AG08395 (cell line): ENCODE results near the gene CDKN1A.
A peak's percentile ranks its signal among the peaks of the same experiment; 100 is the strongest.

Experiments used
- DNase-seq: peaks from one replicate; pipeline ENCODE4 v3.0.0; 2012; ENCODE audit warnings: mixed read lengths, low spot score

Gene CDKN1A

DNA sequence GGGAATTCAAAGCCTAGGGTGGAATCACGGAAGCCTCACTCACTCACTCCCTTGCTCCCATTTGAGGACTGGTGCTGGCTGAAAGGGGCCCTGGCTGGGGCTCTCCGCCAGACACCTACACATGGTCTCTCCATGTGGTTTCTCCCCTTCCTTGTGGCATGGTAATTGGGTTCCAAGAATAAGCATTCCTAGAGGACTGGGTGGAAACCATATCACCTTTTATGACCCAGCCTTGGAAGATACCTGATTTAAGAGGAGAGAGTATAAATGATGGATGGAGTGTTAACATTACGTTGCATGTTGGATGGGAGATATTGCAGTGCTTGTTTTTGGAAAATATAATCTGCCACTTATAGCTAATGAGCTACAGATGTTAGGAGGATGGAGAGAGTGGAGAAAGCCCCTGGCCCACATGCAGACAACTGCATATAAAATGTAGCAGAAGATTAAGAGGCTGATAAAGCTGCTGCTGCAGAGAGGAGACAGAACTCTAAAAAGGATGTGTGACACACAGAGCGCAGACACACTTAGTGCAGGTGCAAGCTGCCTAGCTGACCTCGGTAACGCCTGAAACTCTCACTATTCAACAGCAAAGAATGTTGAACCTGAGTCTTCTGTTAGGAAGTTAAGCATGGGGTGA lies 23.3 kb upstream of the CDKN1A start:
- DNase-seq = no peak

DNA sequence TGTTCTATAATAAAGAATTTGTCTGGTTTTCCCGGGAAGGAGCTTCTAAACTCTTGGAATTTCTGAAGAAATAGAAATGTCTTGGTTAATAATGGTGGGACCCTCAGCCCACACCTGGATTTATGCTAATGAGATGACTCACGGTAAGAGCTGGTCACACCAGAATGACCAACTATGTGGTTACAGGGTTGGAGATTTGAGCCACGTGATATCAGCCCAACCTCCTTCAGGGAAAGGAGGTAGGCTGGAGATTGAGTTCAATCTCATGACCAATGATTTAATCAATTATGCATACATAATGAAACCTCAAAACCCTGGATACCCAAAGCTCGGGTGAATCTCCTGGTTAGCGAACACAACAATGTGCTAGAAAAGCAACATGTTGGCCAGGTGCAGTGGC lies 22.1 kb upstream of the CDKN1A start:
- no peak for DNase-seq

DNA sequence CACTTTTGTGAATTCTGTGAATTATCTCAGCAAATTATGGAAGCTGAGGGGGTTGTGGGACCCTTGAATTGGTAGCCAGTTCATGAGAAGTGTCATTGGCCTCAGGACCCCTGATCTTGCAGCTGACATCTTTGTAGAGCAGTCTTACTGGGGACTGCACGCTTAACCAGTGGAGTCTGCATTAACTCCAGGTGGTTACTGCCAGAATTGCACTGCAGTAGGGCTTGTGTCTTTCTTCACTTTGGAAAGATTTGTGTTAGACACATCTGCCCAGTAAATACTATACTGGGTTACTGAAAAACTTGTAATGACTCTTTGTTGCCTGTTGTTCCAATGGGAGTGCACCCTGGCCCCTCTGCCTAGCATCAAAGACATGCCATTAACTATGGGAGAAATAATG lies 21.2 kb upstream of the CDKN1A start:
- no peak for DNase-seq

DNA sequence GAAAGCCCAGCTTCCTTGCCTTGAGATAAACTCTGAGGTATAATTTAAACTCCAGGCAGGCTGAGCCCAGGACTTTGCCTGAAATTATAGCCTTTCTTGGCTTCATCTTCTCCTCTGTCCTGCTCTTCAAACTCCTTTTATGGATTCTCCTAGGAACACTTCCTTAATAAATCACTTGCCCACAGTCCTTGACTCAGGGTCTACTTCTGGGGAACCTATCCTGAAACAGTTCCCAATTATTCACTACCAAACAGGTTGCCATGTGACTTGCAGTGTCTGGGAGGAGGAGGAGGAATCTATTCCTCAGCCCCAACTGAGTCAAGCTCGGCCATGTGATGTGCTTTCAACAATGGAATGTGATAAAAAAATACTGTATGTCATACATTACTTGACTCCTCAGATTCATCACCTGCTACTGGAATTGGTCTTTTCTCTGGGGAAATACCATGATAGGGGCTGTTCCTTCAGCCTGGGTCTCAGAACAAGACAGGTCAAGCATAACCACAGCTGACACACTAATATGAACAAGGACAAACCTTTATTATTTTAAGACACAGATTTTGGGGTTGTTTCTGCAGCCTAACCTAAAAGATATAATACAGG lies 20.5 kb upstream of the CDKN1A start:
- DNase-seq = peak; percentile 71

DNA sequence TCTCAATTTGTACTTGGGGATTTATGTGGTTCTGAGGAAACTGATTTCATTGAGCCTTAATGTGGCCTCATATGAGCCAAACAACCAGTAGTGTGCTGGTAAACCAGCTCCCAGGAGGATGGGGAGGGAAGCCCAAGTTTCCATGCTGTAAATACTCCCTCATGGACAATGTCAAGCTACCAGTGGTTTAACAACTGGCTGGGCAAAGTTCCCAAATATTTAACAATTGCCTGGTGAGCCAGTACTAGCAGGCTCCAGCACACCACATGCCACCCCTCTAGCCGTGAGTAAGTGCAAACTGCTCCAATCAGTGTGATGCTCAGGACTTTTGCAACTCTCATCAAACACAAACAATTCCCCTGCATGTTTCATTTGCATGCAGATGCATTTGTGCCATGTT lies 19.2 kb upstream of the CDKN1A start:
- peak; percentile 93 for DNase-seq

DNA sequence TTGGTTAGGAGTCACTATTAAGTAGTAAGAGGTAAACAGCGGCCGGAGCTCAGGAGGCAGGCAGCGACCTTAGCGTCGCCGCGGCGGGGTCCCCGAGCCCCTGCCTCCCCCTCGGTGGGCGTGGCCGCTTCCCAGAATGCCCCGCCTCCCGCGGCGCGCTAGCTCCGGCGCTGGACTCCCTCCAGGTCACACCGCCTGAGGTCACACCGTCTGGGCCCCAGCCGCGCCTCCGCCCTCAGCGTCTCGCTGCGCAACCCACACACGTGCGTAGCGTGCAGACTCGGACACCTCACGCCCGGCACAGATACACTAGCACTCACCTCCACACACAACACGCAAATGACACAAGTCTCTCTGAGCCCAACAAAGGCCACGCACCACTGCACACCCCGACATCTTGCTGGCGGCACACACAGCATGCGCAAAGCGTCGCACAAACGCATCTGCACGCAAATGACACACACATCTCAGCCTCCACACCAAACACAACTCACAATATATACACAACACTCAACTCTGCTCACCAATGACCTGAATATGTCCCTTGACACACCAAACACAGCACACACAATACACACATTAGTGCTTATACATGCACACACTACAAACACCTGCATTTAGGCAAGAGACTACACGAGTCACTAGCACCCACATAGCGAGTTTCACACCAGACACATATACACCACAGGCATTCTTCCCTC lies 17.6 kb upstream of the CDKN1A start:
- DNase-seq = peak; percentile 36

DNA sequence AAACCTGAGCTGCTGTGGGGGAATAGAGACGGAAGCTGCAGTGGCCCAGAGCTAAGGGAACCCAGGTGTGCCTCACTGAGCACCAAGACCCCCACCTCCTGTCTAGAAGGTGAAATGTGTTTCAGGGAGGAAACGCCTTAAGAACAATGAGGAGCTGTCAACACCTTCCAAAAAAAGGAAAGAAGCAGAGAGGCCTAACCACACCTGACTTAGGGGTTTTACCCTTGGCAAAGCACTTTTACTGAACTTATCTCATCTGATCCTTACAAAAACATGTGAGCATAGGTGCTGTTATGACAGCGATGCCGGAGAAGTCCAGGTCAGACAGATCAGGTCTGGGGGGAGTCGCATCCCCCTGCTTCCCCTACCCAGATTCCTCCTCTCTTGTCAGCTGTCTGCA lies 16.1 kb upstream of the CDKN1A start:
- no peak for DNase-seq

DNA sequence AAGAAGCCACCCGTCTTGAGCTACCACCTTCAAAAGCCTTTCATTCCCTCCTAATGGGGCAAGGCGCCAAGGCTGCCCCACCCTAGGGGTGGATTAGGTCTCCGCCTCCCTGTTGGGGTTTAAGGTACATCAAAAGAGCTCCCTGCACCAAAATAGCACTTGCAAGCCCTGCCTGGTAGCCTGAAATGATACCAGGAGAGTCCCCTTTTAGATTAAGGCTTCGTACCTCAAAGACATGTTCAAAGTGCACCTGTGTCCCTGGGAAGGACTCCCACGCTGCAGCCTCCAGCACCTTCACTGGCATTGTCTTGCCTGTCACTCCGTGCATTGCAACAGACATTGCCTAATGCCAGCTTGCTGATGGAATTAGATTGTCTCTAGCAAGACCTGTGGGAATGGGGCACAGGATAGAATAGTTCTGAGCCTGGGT lies 15.7 kb upstream of the CDKN1A start:
- no peak for DNase-seq

DNA sequence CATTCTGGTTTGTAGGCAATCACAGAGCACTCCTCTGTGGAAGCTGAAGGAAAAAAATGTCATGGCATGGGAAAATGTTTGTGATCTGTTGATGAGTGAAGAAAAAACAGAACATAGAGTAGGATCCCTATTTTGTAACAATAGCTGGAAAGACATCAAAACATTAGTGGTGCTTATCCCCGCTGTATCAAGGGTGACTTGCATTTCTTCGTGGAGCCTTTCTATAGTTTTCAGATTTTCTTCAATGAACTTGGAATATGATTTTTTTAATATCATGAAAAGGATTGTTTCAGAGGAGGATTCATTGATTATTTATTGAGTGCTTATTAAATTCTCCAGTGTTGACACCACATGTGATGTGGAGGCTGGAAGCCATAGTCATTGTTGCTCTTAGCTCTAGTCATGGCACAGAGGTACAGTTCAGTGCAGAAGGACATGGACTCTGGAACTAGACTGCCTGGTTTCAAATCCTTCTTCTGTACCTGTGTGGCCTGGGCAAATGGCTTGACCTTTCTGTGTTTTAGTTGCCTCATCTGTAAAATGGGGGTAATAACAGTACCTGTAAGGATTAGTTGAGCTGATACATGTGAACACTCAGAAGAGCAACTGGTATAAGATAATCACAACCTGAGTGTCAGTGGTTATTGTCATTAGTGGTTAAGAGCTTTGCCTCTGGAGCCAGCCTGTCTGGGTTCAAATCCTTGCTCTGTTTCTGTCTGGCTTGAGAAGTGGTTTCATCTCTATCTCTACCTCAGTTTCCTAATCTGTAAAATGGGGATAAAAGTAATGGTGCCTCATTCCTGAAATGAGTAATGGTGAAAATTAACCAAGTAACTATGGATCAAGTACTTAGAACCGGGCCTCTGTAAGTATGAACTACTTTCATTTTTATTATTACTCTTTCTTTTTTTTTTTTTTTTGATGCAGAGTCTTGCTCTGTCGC lies 14.7 kb upstream of the CDKN1A start:
- no peak for DNase-seq

DNA sequence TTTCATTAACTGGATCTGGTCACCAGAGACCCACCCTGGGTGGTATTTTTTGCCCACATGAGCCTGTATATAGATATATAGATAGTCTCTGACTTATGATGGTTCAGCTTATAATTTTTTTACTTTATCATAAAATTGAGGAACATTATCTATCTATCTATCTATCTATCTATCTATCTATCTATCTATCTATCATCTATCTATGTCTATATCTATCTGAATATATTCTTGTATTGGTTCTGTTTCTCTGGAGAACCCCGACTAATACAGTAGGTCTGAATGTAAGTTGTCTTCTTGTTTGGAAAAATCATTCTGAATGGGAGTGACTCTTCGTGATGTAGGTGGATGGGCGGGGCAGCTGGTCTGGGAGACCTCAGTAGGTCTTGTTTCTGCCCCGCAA lies 13.3 kb upstream of the CDKN1A start:
- DNase-seq = no peak

DNA sequence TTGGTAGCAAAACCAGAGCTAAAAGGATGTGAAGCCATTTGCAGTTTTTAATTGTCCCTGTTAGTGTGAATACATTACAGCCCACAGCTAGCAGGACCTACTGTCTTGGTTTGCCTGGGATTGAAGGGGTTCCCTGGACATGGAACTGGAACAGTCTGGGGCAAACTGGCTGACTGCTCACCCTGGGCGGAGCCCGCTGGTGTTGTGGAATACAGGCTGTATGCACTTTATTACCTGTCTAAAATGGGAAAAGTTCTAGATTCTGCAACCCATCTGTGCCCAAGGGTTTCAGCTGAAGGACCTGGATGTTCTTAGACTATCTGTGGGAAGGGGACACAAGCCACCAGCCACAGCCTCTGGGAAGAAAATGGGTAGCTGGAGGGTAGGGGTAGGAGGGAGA lies 12.2 kb upstream of the CDKN1A start:
- no peak for DNase-seq

DNA sequence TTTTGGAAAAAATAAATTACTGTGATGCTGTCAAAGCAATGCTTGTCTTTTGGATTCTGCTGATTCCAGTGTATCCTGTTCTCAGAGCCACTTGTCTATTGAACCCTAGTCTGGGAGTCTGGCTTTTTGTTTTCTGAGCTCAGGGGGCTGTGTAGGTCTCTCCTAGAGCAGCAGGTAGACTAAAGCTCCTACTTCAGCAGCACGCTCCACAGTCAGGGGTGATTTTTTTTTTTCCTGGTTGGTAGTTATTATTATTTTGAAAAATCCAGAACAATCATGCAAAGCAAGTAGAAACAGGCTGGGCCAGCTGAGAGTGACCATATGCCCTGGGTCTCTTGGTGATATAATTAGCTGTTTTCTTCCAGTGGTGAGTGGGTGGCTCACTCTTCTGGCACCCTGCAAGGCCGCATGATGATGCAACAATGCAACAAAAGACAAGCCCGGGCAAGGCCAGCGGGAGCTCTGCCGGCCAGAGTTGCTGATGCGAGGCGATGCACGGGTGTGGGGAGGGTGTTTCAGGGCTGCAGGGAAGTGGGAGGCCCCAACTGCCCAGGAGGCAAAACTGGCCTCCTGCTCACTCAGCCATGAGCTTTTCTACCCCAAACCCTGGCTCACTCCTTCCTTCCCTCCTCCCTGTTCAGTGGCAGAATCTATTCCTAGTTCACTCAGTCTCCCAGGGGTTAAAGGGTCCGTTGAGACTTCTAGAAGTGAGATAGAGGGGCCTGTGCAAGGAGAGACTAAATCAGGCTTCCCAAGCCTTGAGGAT lies 11.5 kb upstream of the CDKN1A start:
- DNase-seq = peak; percentile 93

DNA sequence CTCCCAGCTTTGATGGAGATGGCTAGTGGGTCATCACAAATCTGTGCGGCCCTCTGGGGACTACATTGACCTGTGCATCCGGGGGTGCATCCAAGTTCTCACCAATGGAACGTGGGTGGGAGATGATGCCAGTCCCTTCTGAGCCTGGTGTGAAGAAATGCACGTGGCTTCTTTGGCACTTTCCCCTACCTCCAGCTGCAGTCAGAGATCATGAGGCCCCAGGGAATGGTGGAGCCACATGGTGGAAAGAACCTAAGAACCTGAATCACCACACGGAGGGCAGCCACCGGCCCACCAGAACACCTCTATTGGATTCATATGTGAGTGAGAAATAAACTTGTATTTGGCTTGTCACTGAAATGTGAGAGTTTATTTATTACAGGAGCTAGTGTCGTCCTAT lies 9.9 kb upstream of the CDKN1A start:
- DNase-seq = no peak

DNA sequence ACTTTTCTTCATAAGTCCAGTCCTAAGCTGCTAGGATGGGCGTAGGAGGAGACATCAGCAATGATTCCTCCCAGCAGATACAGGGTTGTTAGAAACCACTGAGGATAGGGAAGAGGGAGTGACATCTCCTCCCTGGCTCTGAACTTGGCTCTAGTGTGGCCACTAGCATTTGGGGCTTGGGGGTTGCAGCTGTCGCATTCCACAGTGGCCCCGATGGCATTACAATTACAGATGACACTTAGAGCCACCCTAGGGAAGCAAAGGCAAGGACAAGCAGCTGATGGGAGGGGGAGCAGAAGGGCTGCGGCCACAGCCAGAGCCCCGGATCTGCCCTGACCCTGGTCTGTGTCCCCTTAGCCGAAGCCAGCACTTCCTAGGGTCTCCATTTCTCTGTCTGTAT lies 9.5 kb upstream of the CDKN1A start:
- no peak for DNase-seq

DNA sequence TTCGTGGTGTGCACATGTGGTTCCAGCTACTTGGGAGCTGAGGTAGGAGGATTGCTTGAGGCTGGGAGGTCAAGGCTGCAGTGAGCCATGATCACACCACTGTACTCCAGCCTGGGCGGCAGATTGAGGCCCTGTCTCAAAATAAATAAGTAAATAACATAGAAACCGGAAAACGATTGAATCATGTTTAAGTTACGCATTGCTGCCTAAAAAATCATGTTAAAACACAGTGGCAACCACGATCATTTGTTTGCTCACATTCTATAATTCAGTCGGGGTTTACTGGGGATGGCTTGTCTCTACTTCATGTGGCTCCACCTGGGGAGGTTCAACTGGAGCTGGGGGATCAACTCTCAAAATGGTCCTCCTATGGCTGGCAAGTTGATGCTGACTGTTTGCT lies 8.2 kb upstream of the CDKN1A start:
- no peak for DNase-seq

DNA sequence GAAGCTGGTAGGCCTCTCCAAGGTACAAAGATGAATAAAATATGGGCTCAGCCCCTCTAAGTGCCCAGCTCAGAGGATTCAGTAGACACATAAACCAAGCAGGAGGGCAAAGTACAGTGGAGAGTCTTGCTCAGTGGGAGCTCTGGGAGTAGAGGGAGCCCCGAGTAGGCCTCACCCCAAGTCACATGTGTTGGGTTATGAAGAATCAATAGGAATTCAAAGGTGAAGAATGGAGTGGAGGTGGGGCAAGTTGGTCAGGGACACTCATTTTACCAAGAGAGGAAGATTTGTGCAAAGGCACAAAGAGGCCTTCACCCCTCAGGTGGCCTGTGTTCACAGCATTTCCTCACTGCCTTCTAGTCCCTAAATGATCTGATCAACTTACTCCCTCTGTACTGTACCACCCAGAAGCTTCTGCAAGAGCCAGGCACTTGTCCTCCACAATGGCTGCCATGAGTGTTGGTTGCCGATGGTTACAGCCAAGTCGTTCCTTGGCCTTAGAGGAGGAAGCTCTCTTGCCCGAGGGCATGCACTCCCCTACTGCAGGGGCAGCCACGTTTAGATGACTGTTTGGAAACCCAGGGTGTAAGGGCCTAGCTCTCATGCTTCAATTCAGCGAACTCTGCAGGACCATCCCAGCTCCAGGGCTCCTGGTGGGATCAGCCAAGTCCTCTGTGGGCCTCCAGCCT lies 6.7 kb upstream of the CDKN1A start:
- DNase-seq = no peak

DNA sequence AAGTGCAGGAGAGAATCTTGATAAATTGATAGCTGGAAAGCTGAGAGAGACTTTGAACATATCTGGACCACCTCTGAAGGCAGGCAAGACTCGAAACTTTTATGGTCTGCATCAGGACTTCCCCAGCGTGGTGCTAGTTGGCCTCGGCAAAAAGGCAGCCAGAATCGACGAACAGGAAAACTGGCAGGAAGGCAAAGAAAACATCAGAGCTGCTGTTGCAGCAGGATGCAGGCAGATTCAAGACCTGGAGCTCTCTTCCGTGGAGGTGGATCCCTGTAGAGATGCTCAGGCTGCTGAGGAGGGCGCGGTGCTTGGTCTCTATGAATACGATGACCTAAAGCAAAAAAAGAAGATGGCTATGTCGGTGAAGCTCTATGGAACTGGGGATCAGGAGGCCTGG lies 4.6 kb upstream of the CDKN1A start:
- no peak for DNase-seq

DNA sequence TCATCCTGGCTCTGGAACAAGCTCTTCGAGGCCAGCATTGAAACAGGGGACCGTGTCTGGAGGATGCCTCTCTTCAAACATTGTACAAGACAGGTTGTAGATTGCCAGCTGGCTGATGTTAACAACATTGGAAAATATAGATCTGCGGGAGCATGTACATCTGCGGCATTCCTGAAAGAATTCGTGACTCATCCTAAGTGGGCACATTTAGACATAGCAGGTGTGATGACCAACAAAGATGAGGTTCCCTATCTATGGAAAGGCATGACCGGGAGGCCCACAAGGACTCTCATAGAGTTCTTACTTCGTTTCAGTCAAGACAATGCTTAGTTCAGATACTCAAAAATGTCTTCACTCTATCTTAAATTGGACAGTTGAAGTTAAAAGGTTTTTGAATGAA lies 3.6 kb upstream of the CDKN1A start:
- DNase-seq = no peak

DNA sequence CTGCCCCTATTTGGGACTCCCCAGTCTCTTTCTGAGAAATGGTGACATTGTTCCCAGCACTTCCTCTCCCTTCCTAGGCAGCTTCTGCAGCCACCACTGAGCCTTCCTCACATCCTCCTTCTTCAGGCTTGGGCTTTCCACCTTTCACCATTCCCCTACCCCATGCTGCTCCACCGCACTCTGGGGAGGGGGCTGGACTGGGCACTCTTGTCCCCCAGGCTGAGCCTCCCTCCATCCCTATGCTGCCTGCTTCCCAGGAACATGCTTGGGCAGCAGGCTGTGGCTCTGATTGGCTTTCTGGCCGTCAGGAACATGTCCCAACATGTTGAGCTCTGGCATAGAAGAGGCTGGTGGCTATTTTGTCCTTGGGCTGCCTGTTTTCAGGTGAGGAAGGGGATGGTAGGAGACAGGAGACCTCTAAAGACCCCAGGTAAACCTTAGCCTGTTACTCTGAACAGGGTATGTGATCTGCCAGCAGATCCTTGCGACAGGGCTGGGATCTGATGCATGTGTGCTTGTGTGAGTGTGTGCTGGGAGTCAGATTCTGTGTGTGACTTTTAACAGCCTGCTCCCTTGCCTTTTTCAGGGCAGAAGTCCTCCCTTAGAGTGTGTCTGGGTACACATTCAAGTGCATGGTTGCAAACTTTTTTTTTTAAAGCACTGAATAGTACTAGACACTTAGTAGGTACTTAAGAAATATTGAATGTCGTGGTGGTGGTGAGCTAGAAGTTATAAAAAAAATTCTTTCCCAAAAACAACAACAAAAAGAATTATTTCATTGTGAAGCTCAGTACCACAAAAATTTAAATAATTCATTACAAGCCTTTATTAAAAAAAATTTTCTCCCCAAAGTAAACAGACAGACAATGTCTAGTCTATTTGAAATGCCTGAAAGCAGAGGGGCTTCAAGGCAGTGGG lies 2.1 kb upstream of the CDKN1A start:
- DNase-seq = no peak
